Hippocampal formation (tissue), 2 donors: ENCODE results near the gene CBFA2T2.
"Not testable (repeated sequence)": the region's sequence is repeated elsewhere in the genome, so short reads cannot be mapped to it uniquely, and the experiment has no call there.

ENCODE experiments used
- DNase-seq, 2 donors: peaks; one replicate each; lab custom pipeline; 2025; lab: John Stamatoyannopoulos, UW

The CBFA2T2 gene

DNA sequence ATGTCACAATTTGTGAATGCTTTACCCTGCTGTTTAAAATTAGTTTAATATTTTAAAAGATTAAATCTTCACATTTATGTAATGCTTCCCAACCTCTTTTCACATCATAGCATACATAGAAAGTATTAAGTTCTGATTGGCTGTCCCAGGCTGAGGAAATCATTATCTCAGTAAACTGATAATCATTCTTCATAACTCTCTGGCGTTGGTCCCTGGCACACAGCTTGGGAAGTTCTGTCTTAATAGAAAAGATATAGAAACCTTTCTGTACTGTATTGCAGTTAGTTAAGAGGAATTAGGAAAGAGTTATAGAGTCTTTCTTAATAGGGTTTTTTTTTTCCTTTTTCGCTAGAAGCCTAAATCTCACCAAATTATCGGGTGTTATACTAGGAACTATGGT, 85.4 kb downstream of the CBFA2T2 start:
- DNase-seq: no peak

GRCh38 chr20:33576432-33577125, 86.7 kb downstream of the CBFA2T2 start:
- DNase-seq: peak in 1 of 2 donors; percentile 50

- no peak for DNase-seq
These were observed 88.6 kb downstream of the CBFA2T2 start for GRCh38 chr20:33578510-33578909.

DNA sequence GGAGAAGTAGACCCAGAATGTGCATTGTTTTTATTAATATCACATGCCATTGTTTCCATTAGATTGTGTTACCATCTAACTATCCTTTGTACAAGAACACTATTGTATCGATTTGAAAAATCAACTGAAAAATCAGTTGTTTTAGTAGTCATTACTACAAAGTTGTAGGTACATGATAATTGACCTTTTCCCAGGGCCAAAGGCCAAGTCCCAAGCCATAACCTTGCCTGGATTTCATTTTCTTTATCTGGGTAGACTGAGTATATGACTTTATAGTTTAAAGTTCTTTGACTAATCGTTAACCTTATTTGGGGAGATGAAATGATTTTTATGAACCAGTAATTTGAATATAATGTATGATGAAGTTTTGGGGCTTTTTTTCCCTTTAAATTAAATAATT, 93.2 kb downstream of the CBFA2T2 start:
- no peak for DNase-seq

DNA sequence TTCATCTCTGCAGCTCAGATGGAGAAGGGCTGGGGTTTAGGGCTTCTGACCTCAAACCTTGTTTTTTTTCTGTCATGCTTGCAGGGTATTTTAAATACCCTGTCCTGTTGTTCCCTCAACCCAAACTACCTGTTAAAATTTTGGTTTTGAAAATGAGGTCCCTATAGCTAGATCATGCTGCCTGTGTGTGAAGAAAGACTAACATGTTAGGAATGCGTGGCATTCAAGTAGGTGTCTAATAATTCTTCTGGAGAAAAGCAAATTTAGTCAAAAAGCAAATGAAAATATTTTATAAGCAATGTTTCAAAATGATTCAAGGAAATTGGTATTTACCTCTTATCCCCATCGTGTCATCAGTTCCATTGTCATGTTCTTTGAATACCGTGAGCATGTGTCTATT, 95.1 kb downstream of the CBFA2T2 start:
- no peak for DNase-seq

DNA sequence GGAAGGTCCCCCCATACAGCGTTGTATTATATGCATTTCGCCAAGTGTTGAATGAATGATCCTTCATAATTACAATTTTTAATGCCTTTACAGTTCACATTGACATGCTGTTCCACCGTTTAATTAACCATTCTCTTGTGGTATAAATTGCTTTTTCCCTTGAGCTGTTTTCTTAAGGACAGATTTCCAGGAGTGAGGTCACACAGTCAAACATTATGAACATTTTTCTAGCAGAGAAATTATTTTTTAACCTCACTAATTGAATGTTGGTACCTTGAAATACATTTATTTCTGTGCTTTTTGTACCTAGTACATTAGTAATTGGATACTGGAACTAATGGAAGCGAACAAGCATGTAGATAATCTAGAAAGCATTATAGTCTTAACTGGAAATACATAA, 95.5 kb downstream of the CBFA2T2 start:
- no peak for DNase-seq

GRCh38 chr20:33589059-33589458, 99.2 kb downstream of the CBFA2T2 start:
- no peak for DNase-seq

GRCh38 chr20:33591901-33592300, 102.0 kb downstream of the CBFA2T2 start:
- DNase-seq: not testable (repeated sequence)

GRCh38 chr20:33594743-33595142, 104.8 kb downstream of the CBFA2T2 start:
- DNase-seq: no peak

GRCh38 chr20:33600414-33600813, 110.5 kb downstream of the CBFA2T2 start:
- no peak for DNase-seq

DNA sequence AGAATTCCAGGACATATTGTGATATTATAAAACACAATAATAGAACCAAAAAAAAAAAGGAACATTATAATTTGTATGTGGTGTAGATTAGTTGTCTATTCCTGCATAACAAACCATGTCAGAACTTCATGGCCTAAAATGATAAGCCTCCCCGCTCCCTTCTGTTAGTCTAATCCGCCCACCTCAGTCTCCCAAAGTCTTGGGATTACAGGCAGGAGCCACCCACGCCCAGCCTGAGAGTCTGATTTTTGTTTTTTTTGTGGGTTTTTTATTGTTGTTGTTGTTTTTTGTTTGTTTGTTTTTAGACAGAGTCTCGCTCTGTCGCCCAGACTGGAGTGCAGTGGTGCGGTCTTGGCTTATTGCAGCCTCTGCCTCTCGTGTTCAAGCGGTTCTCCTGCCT, 111.1 kb downstream of the CBFA2T2 start:
- no peak for DNase-seq

GRCh38 chr20:33601861-33602260, 112.0 kb downstream of the CBFA2T2 start:
- no peak for DNase-seq

GRCh38 chr20:33602826-33603590, 113.1 kb downstream of the CBFA2T2 start:
- no peak for DNase-seq

- DNase-seq: peak in 1 of 2 donors; percentile 4
These were observed 114.4 kb downstream of the CBFA2T2 start for GRCh38 chr20:33604084-33604990.

- no peak for DNase-seq
These were observed 115.1 kb downstream of the CBFA2T2 start for GRCh38 chr20:33604991-33605370.

DNA sequence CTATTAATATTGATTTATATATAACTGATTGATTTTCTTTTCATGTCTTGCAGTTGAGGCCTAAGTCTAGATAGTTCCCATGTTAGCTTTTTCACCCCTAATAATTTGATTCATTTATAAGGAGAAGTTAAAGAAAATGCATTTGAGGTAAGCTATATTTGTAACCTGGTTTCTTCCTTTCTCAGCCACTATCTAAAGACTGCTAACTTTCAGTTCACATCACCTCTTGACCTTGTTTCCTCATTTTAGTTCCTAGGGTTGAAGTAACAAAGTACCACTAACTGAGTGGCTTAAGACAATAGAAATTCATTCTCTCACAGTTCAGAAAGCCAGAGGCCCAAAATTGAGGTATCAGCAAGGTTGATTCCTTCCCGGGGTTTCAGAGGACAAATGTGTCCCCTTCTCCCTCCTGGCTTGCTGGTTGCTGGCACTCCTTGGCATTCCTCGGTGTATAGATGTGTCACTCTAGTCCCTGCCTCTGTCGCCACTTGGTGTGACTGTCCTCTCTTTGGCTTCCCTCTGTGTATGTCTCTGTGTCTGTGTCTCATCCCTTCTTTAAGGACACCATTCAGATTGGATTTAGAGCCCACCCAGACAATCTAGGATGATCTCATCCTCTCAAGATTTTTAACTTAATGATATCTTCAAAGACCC, 116.3 kb downstream of the CBFA2T2 start:
- peak in 1 of 2 donors; percentile 2 for DNase-seq

DNA sequence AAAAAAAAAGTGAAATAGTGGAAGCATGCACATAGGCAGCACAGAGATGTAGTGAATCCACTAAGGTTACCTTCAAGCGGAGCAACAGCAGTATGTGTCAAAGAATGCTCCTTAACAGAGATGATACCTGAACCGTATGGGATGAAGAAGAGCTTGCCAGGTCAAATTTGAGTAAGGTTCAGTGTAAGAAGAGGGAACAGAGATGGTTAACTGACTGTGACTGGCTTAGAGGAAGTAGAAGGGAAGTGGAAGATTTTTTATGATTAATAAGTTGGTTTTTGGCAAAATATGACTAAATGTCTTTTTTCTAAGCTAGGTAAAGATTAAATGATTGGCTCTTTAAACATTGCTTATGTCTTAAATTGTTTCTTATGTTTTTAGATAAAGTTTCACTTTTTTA, 119.6 kb downstream of the CBFA2T2 start:
- DNase-seq: no peak

GRCh38 chr20:33611106-33611505, 121.2 kb downstream of the CBFA2T2 start:
- no peak for DNase-seq

- no peak for DNase-seq
These were observed 122.1 kb downstream of the CBFA2T2 start for GRCh38 chr20:33612001-33612400.

DNA sequence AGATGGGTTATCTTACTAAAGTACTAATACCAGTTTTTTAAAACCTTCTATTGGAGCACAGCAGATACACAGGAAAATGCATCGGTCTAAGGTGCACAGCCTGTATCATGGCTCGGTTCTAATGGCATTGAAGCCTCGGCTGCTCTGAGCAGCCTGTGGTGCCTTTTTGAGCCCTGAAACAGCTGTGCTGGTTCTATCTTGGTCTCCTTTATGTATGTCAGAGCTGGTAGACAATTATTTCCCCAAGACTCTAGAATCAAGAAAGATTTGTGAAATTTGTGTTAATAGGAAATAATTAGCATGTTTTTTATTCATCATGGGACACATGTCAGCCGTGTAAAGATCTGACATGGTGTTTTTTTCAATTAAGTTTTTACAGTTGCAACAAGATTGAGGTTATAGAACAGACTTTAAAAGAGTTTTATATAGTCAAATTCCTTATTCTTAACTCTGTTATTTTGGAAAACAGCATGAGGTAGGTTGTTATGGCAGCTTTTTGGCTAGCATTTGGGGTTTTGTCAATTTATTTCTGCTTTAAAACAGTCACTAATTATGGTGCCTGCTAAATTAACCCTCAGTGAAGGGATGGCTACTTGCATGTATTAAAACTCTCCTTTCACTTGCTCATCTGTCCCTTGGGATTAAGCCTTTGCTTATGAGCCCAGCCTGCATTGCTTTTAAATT, 132.0 kb downstream of the CBFA2T2 start:
- DNase-seq: no peak

- DNase-seq: no peak
These were observed 132.9 kb downstream of the CBFA2T2 start for GRCh38 chr20:33622705-33623365.
